GM12892 (cell line): ENCODE measurements around the gene NFKBIL1.

ENCODE experiments used
- POLR2A ChIP-seq: IDR thresholded peaks from 2 replicates; pipeline ENCODE4 v1.6.1; 2011; ENCODE audit warnings: low read depth, low read length, control low read depth
- POLR2AphosphoS5 ChIP-seq: IDR thresholded peaks from 2 replicates; pipeline ENCODE4 v1.6.1; 2011; ENCODE audit warnings: low read depth, low read length, control low read depth
- TAF1 ChIP-seq: IDR thresholded peaks from 2 replicates; pipeline ENCODE4 v1.6.1; 2011; ENCODE audit warnings: low read depth, mild to moderate bottlenecking, control low read depth, low read length, borderline replicate concordance

- no peak for TF ChIP-seq POLR2A
- TF ChIP-seq TAF1: no peak
- TF ChIP-seq POLR2AphosphoS5: no peak
Observed at GRCh38 chr6:31569861-31570536, 22.6 kb downstream of the NFKBIL1 start.
